Smooth muscle cell (in vitro differentiated cells): ENCODE data around the gene PIGA. TPM values are rescaled to one million over a fixed set of nuclear protein-coding genes. Genes with fewer than 3 reads are reported as not detected.

Experiments
- DNase-seq: peaks from one replicate; lab custom pipeline; 2025; ENCODE audit not compliant: unreplicated experiment; lab: John Stamatoyannopoulos, UW
- H2AFZ ChIP-seq: fragments of 200-600 bp; sonication (generic); 2 replicates; pipeline ENCODE4 v1.6.0; 2016; ENCODE audit warnings: antibody characterized with exemption, low read depth, mild to moderate bottlenecking
- H3F3A ChIP-seq: fragments of 200-600 bp; sonication (generic); 2 replicates; pipeline ENCODE4 v1.6.0; 2017; ENCODE audit warnings: antibody characterized with exemption, low read depth
- H3K27ac ChIP-seq: fragments of 200-600 bp; sonication (generic); 2 replicates; pipeline ENCODE4 v1.5.1; 2016; ENCODE audit warnings: low read depth, mild to moderate bottlenecking
- H3K27me3 ChIP-seq: fragments of 200-600 bp; sonication (generic); 2 replicates; pipeline ENCODE4 v1.6.1; 2016; ENCODE audit warnings: low read depth, mild to moderate bottlenecking
- H3K36me3 ChIP-seq: fragments of 200-600 bp; sonication (generic); 2 replicates; pipeline ENCODE4 v1.5.1; 2016; ENCODE audit warnings: low read depth
- H3K4me1 ChIP-seq: fragments of 200-600 bp; sonication (generic); 2 replicates; pipeline ENCODE4 v1.5.1; 2016; ENCODE audit warnings: low read depth
- H3K4me2 ChIP-seq: fragments of 200-600 bp; sonication (generic); 2 replicates; pipeline ENCODE4 v1.6.0; 2016; ENCODE audit warnings: mild to moderate bottlenecking
- H3K4me3 ChIP-seq: fragments of 200-600 bp; sonication (generic); 2 replicates; pipeline ENCODE4 v1.5.1; 2016; ENCODE audit warnings: mild to moderate bottlenecking
- H3K79me2 ChIP-seq: fragments of 200-600 bp; sonication (generic); 2 replicates; pipeline ENCODE4 v1.6.0; 2016; ENCODE audit warnings: low read depth, mild to moderate bottlenecking
- H3K9ac ChIP-seq: fragments of 200-600 bp; sonication (generic); 2 replicates; pipeline ENCODE4 v1.6.0; 2016; ENCODE audit warnings: low read depth
- H3K9me3 ChIP-seq: fragments of 200-600 bp; sonication (generic); replicated peaks from 2 replicates; pipeline ENCODE4 v1.5.1; 2016; ENCODE audit warnings: low read depth
- H4K20me1 ChIP-seq: fragments of 200-600 bp; sonication (generic); 2 replicates; pipeline ENCODE4 v1.6.0; 2016; ENCODE audit warnings: low read depth
- WGBS: methylation state at CpG from one replicate; pipeline ENCODE4 v1.1.7; 2016; ENCODE audit warnings: low lambda C conversion rate; 5-methylcytosine and 5-hydroxymethylcytosine counted together
- polyA plus RNA-seq: library from polyadenylated mRNA; unstranded; fragments of >200 nt; fragmentation: Nextera tagmentation; extraction: Ambion mirVana; gene quantifications from 2 replicates; pipeline ENCODE4 v1.2.1, GENCODE V29; 2016
- total RNA-seq: library from RNA; depleted of rRNA; stranded (reverse); fragments of >200 nt; gene quantifications from 2 replicates; pipeline ENCODE4 v1.2.3, GENCODE V29; 2014
- TF ChIP-seq, protein P1 (sequence below): fragments of 200-600 bp; sonication (generic); IDR thresholded peaks from 2 replicates; pipeline ENCODE4 v1.5.1; 2017; ENCODE audit warnings: borderline replicate concordance, mild to moderate bottlenecking, antibody characterized with exemption; ENCODE audit not compliant: insufficient read depth, poor library complexity, severe bottlenecking

Gene PIGA
- total and polyA plus RNA-seq, 2 experiments from 2014 or later, result 4.6 to 13.3 TPM

- H3F3A ChIP-seq, result no peaks in the 10 kb centered on the region
- H3K27me3 ChIP-seq, result no peaks in the 10 kb centered on the region
- no peaks in the 10 kb centered on the region for H3K36me3 ChIP-seq
- no peak overlapping the region for H3K4me2 ChIP-seq
- H3K4me1 ChIP-seq, result no peaks in the 10 kb centered on the region
- H3K27ac ChIP-seq, result no peak overlapping the region
- no peak overlapping the region for H3K4me3 ChIP-seq
- no peak overlapping the region for H2AFZ ChIP-seq
- no peaks in the 10 kb centered on the region for H4K20me1 ChIP-seq
- H3K9ac ChIP-seq, result no peak overlapping the region
- H3K9me3 ChIP-seq, result no peaks in the 10 kb centered on the region
- WGBS, result 79% methylated on average over 5 of the region's 5 CpGs
- no peak for DNase-seq
- H3K79me2 ChIP-seq, result no peaks in the 10 kb centered on the region
- TF ChIP-seq, protein P1, sequence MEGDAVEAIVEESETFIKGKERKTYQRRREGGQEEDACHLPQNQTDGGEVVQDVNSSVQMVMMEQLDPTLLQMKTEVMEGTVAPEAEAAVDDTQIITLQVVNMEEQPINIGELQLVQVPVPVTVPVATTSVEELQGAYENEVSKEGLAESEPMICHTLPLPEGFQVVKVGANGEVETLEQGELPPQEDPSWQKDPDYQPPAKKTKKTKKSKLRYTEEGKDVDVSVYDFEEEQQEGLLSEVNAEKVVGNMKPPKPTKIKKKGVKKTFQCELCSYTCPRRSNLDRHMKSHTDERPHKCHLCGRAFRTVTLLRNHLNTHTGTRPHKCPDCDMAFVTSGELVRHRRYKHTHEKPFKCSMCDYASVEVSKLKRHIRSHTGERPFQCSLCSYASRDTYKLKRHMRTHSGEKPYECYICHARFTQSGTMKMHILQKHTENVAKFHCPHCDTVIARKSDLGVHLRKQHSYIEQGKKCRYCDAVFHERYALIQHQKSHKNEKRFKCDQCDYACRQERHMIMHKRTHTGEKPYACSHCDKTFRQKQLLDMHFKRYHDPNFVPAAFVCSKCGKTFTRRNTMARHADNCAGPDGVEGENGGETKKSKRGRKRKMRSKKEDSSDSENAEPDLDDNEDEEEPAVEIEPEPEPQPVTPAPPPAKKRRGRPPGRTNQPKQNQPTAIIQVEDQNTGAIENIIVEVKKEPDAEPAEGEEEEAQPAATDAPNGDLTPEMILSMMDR, result no peak
These were observed 12.9 kb downstream of the PIGA start for GRCh38 chrX:15322472-15322871.

DNA sequence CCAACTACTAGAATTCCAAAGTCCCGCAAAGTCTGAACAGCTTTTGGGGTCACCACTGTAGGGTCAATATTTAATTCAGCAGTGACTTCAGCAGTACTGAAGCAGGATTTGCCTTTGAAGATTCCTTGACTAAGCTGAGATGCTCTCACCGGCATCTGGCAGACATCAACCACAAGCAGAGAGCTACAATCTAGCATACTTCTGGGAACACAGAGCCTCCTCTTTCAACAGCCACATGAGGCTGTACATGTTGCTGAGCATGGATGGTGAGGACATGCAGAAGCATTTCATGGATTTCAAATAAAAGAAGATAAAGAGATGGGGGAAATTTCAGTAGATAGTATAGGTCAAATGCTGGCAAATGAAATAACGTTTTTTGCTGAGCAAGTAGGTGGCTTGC, 13.3 kb downstream of the PIGA start:
- Histone ChIP-seq H3K9ac (no peak overlapping the region), H3K4me3 (no peak overlapping the region), H2AFZ (no peak overlapping the region), H3K27ac (no peak overlapping the region), H3K4me1 (no peaks in the 10 kb centered on the region), H3K9me3 (no peaks in the 10 kb centered on the region), H3F3A (no peaks in the 10 kb centered on the region), H3K27me3 (no peaks in the 10 kb centered on the region), H3K79me2 (no peaks in the 10 kb centered on the region), H3K36me3 (no peaks in the 10 kb centered on the region), H3K4me2 (no peak overlapping the region), H4K20me1 (no peaks in the 10 kb centered on the region)
- DNase-seq, result no peak
- WGBS, result 72% methylated on average over 3 of the region's 3 CpGs
- TF ChIP-seq, protein P1, result no peak

DNA sequence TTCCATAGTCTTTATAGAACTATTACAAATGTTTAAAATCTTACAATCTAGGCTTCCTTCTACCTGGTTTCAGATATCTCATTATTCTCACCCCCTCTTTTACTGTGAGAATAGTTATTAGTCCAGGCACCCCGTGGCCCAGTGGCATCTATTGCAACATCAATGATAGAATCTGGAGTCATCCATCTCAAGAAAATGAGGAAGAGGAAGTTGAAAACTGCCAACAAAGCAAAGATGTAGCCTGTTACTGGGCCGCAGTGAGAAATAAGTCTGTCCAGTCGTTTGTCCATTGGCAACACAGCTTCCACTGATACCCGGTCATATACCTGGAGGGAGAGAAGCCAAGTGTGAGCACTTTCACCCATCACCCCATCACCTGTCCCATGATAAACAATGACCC, 13.9 kb downstream of the PIGA start:
- H3K79me2 ChIP-seq, result no peaks in the 10 kb centered on the region
- 90% methylated on average over 4 of the region's 4 CpGs for WGBS
- H3K9ac ChIP-seq, result no peak overlapping the region
- H3K4me2 ChIP-seq, result no peak overlapping the region
- no peak overlapping the region for H3K4me3 ChIP-seq
- DNase-seq, result no peak
- H3K4me1 ChIP-seq, result no peaks in the 10 kb centered on the region
- no peaks in the 10 kb centered on the region for H4K20me1 ChIP-seq
- TF ChIP-seq, protein P1, result no peak
- no peaks in the 10 kb centered on the region for H3F3A ChIP-seq
- H2AFZ ChIP-seq, result no peak overlapping the region
- no peaks in the 10 kb centered on the region for H3K9me3 ChIP-seq
- H3K27me3 ChIP-seq, result no peaks in the 10 kb centered on the region
- no peak overlapping the region for H3K27ac ChIP-seq
- H3K36me3 ChIP-seq, result no peaks in the 10 kb centered on the region

GRCh38 chrX:15320297-15320696, 15.0 kb downstream of the PIGA start:
- no peaks in the 10 kb centered on the region for H3K9me3 ChIP-seq
- H3K4me3 ChIP-seq, result no peak overlapping the region
- H3K9ac ChIP-seq, result no peak overlapping the region
- H4K20me1 ChIP-seq, result no peaks in the 10 kb centered on the region
- H3K4me2 ChIP-seq, result no peak overlapping the region
- WGBS, result 79% methylated on average over 4 of the region's 4 CpGs
- no peak for DNase-seq
- no peak overlapping the region for H2AFZ ChIP-seq
- no peaks in the 10 kb centered on the region for H3K36me3 ChIP-seq
- H3K4me1 ChIP-seq, result no peaks in the 10 kb centered on the region
- no peaks in the 10 kb centered on the region for H3K27me3 ChIP-seq
- H3K27ac ChIP-seq, result no peak overlapping the region
- H3F3A ChIP-seq, result no peaks in the 10 kb centered on the region
- no peaks in the 10 kb centered on the region for H3K79me2 ChIP-seq
- TF ChIP-seq, protein P1, result no peak
